PC-3 (cell line): ENCODE data around the gene EIF4G3. TPM values are rescaled to one million over a fixed set of nuclear protein-coding genes. Genes with fewer than 3 reads are reported as not detected.

Source experiments
- ATAC-seq: fragments of 200-7000 bp; cut with Tn5 transposase; 2 replicates; pipeline ENCODE4 v1.9.1; 2020; ENCODE audit warnings: mild to moderate bottlenecking, moderate library complexity
- BruUV-seq: library from RNA; stranded (reverse); fragments of 400-500 nt; replicated peaks from 2 replicates; lab custom pipeline; 2021; lab: Mats Ljungman, UMichigan
- CTCF ChIA-PET: fragments of 300-600 bp; sonication (Branson Sonifier 250); formaldehyde crosslinking; loops from one replicate; lab custom pipeline; 2022; ENCODE audit warnings: antibody characterized with exemption; lab: Charles Lee
- POLR2A ChIA-PET: fragments of 300-600 bp; sonication (Branson Sonifier 250); formaldehyde crosslinking; loops from one replicate; lab custom pipeline; 2022; ENCODE audit warnings: antibody characterized with exemption; ENCODE audit not compliant: unreplicated experiment; lab: Charles Lee
- DNase-seq: peaks from one replicate; pipeline ENCODE4 v3.0.0-alpha.2; 2015
- H2AFZ ChIP-seq: fragments of 300-600 bp; sonication (generic); 2 replicates; pipeline ENCODE4 v1.6.0; 2016; ENCODE audit warnings: antibody characterized with exemption, low read length
- H3F3A ChIP-seq: fragments of 300-600 bp; sonication (generic); one replicate; pipeline ENCODE4 v1.6.0; 2017; ENCODE audit warnings: antibody characterized with exemption, low read length, control low read depth, mild to moderate bottlenecking; ENCODE audit not compliant: unreplicated experiment
- H3K27ac ChIP-seq: fragments of 300-600 bp; sonication (generic); 2 replicates; pipeline ENCODE4 v1.5.1; 2016; ENCODE audit warnings: mild to moderate bottlenecking, low read length
- H3K27me3 ChIP-seq: fragments of 300-600 bp; sonication (generic); 2 replicates; pipeline ENCODE4 v1.6.1; 2016; ENCODE audit warnings: low read length, mixed read lengths
- H3K36me3 ChIP-seq: fragments of 300-600 bp; sonication (generic); 2 replicates; pipeline ENCODE4 v1.6.1; 2016; ENCODE audit warnings: low read depth, mixed run types, low read length, mixed read lengths
- H3K4me1 ChIP-seq: fragments of 300-600 bp; sonication (generic); 2 replicates; pipeline ENCODE4 v1.5.1; 2016; ENCODE audit warnings: low read length; ENCODE audit not compliant: insufficient read depth
- H3K4me2 ChIP-seq: fragments of 300-600 bp; sonication (generic); 2 replicates; pipeline ENCODE4 v1.6.0; 2016; ENCODE audit warnings: low read length
- H3K4me3 ChIP-seq: fragments of 300-600 bp; sonication (generic); 2 replicates; pipeline ENCODE4 v1.5.1; 2016; ENCODE audit warnings: mild to moderate bottlenecking, low read length, mixed read lengths
- H3K79me2 ChIP-seq: fragments of 300-600 bp; sonication (generic); 2 replicates; pipeline ENCODE4 v1.6.1; 2017; ENCODE audit warnings: low read length, mixed read lengths
- H3K9ac ChIP-seq: fragments of 300-600 bp; sonication (generic); 2 replicates; pipeline ENCODE4 v1.6.0; 2016; ENCODE audit warnings: mild to moderate bottlenecking, low read length
- H3K9me2 ChIP-seq: fragments of 300-600 bp; sonication (generic); replicated peaks from 2 replicates; pipeline ENCODE4 v1.6.1; 2016; ENCODE audit warnings: mixed run types, low read length, mixed read lengths
- H3K9me3 ChIP-seq: fragments of 300-600 bp; sonication (generic); 2 replicates; pipeline ENCODE4 v1.6.1; 2016; ENCODE audit warnings: low read length, mixed read lengths
- H4K20me1 ChIP-seq: fragments of 300-600 bp; sonication (generic); 2 replicates; pipeline ENCODE4 v1.6.1; 2016; ENCODE audit warnings: low read length, mixed read lengths
- CTCF ChIP-seq: fragments of 300-600 bp; sonication (generic); conservative IDR thresholded peaks from 2 replicates; pipeline ENCODE4 v1.5.1; 2017; ENCODE audit warnings: antibody characterized with exemption, low read depth, mild to moderate bottlenecking, low read length
- EZH2 ChIP-seq: fragments of 300-600 bp; sonication (generic); IDR thresholded peaks from one replicate; pipeline ENCODE4 v1.6.1; 2017; ENCODE audit warnings: antibody characterized with exemption, mild to moderate bottlenecking, low read length; ENCODE audit not compliant: unreplicated experiment
- EZH2phosphoT487 ChIP-seq: fragments of 300-600 bp; sonication (generic); IDR thresholded peaks from 2 replicates; pipeline ENCODE4 v1.6.1; 2018; ENCODE audit warnings: mild to moderate bottlenecking, antibody characterized with exemption, low read length, borderline replicate concordance
- intact Hi-C: fragments of 100-400 bp; cut with micrococcal nuclease; formaldehyde crosslinking; loops from 2 replicates; pipeline ENCODE4 v1.9.0; 2023
- total RNA-seq: library from RNA; depleted of rRNA; stranded (reverse); fragments of >200 nt; gene quantifications from 2 replicates; pipeline ENCODE4 v1.2.3, GENCODE V29; 2014

EIF4G3 gene
- total RNA-seq, 1 experiment from 2014 or later: 16.9 TPM

DNA sequence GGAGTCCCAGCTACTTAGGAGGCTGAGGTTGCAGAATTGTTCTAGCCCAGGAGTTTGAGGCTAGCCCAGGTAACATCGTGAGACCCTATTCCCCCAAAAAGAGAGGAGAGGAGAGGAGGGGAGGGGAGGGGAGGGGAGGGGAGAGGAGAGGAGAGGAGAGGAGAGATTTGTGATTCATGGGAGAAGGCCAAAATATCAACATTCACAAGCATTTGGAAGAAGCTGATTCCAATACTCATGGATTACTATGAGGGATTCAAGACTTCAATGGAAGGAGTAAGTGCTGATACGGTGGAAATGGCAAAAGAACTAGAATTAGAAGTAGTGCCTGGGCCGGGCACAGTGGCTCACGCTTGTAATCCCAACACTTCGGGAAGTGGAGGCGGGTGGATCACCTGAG, 187.8 kb downstream of the EIF4G3 start:
- Histone ChIP-seq H4K20me1 (no peaks in the 10 kb centered on the region), H3K4me1 (no peaks in the 10 kb centered on the region), H3K79me2 (no peaks in the 10 kb centered on the region), H3K9me2 (no peaks in the 10 kb centered on the region), H3K9ac (no peak overlapping the region), H3K27me3 (no peaks in the 10 kb centered on the region), H3K9me3 (no peaks in the 10 kb centered on the region), H3F3A (no peaks in the 10 kb centered on the region), H3K36me3 (no peaks in the 10 kb centered on the region), H3K4me2 (no peak overlapping the region), H3K4me3 (no peak overlapping the region), H2AFZ (no peak overlapping the region), H3K27ac (no peak overlapping the region)
- no peak for TF ChIP-seq EZH2phosphoT487
- TF ChIP-seq CTCF: no peak
- no peak for TF ChIP-seq EZH2
- no peak for ATAC-seq
- no TSS peak for BruUV-seq
- DNase-seq: no peak
- ChIA-PET POLR2A (no interaction called here), CTCF (no interaction called here)
- intact Hi-C loops: loop anchor here (10.0 kb wide), 1 partner anchor 294 kb away; no protein-coding TSS in a partner anchor

DNA sequence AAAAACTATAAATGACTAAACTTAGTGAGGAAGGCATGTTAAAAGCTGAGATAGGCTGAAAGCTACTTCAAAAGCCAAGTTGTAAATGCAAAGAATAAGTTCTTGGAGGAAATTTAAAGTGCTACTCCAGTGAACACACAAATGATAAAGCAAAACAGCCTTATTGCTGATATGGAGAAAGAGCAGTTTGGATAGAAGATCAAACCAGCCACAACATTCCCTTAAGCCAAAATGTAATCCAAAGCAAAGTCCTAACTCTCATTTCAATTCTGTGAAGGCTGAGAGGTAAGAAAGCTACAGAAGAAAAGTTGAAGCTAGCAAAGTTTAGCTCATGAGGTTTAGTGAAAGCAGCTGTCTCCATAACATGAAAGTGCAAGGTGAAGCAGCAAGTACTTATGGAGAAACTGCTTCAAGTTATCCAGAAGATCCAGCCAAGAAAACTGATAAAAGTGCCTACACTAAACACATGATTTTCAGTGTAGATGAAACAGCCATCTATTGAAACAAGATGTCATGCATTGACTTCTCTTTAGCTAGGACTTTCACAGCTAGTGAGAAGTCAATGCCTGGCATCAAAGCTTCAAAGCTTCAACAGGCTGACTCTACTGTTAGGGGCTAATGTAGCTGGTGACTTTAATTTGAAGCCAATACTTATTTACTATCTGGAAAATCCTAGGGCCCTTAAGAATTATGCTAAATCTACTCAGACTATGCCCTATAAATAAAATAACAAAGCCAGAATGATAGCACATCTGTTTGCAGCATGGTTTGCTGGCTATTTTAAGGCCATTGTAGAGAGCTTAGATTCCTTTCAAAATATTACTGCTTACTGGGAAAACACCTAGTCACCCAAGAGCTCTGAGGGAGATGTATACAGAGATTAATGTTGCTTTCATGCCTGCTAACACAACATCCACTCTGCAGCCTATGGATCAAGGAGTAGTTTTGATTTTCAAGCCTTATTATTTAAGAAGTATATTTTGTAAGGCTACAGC, 188.6 kb downstream of the EIF4G3 start:
- ATAC-seq (no peak), DNase-seq (no peak)
- H3F3A ChIP-seq: no peaks in the 10 kb centered on the region
- H3K9me3 ChIP-seq: no peaks in the 10 kb centered on the region
- H3K4me3 ChIP-seq: no peak overlapping the region
- ChIA-PET POLR2A (no interaction called here), CTCF (no interaction called here)
- intact Hi-C loops: loop anchor here (1.0 to 10.0 kb wide), 2 partner anchors 207 to 293 kb away; no protein-coding TSS in a partner anchor
- no peaks in the 10 kb centered on the region for H3K79me2 ChIP-seq
- H3K27me3 ChIP-seq: no peaks in the 10 kb centered on the region
- H3K36me3 ChIP-seq: no peaks in the 10 kb centered on the region
- H3K4me1 ChIP-seq: no peaks in the 10 kb centered on the region
- H3K9me2 ChIP-seq: no peaks in the 10 kb centered on the region
- no peak overlapping the region for H3K27ac ChIP-seq
- H4K20me1 ChIP-seq: no peaks in the 10 kb centered on the region
- BruUV-seq: no TSS peak
- H3K4me2 ChIP-seq: no peak overlapping the region
- TF ChIP-seq EZH2 (no peak), CTCF (no peak), EZH2phosphoT487 (no peak)
- no peak overlapping the region for H3K9ac ChIP-seq
- H2AFZ ChIP-seq: no peak overlapping the region
